NCI-H1436 (cell line): Measurements from ENCODE around the gene AP5S1.

ENCODE experiments used
- DNase-seq: peaks from one replicate; lab custom pipeline; 2025; lab: John Stamatoyannopoulos, UW

AP5S1 gene

DNA sequence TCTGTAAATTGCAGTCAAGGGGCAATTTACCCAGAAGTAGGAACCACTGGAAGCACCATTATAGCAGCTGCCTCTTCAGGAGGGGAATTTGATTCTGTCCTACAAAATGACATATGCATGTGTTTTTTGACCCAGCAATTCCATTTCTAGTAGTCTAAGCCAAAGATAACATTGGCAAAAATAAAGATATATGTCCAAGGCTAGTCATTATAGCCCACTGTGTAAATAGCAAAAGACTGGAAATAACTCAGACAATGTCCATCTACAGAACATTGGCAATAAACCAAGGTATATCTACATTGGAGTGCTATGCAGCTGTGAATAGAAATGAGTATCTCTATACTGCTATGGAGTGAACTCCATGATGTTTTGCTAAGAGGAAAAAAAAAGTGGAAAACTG, 56.3 kb downstream of the AP5S1 start:
- no peak for DNase-seq
